ENCODE data around the gene DOK7.

The DOK7 gene

GRCh38 chr4:3422808-3423297 is 40.3 kb upstream of the DOK7 start:
- no peaks in the 10 kb centered on the region for H3K9me3 ChIP-seq (ENCODE audit: severe bottlenecking)
- H3K27ac ChIP-seq (ENCODE audit: poor library complexity, severe bottlenecking) = no peak overlapping the region
- TF ChIP-seq CTCF (IDR thresholded peaks at IDR 0.05; ENCODE audit: poor library complexity, severe bottlenecking) = no peak
- H3K36me3 ChIP-seq (ENCODE audit: low read depth) = peaks cover 27% of the 10 kb centered on the region
- no peaks in the 10 kb centered on the region for H3K4me1 ChIP-seq (ENCODE audit: insufficient read depth, poor library complexity, severe bottlenecking)
- ATAC-seq (ENCODE audit: low read depth) (no peak), DNase-seq (ENCODE audit: low spot score) (no peak)
- H3K4me3 ChIP-seq (ENCODE audit: severe bottlenecking) = no peak overlapping the region
- no peaks in the 10 kb centered on the region for H3K27me3 ChIP-seq (ENCODE audit: insufficient read depth, poor library complexity, severe bottlenecking)

- TF ChIP-seq CTCF (IDR thresholded peaks at IDR 0.05; ENCODE audit: poor library complexity, severe bottlenecking) = no peak
- H3K9me3 ChIP-seq (ENCODE audit: severe bottlenecking) = no peaks in the 10 kb centered on the region
- no peaks in the 10 kb centered on the region for H3K27me3 ChIP-seq (ENCODE audit: insufficient read depth, poor library complexity, severe bottlenecking)
- no peak for ATAC-seq (ENCODE audit: low read depth)
- no peak for DNase-seq (ENCODE audit: low spot score)
- H3K27ac ChIP-seq (ENCODE audit: poor library complexity, severe bottlenecking) = no peak overlapping the region
- H3K4me3 ChIP-seq (ENCODE audit: severe bottlenecking) = no peak overlapping the region
- peaks cover 22% of the 10 kb centered on the region for H3K36me3 ChIP-seq (ENCODE audit: low read depth)
- H3K4me1 ChIP-seq (ENCODE audit: insufficient read depth, poor library complexity, severe bottlenecking) = no peaks in the 10 kb centered on the region
These were observed 39.7 kb upstream of the DOK7 start for GRCh38 chr4:3423406-3423805.

- Histone ChIP-seq H3K36me3 (ENCODE audit: low read depth) (peaks cover 25% of the 10 kb centered on the region), H3K9me3 (ENCODE audit: severe bottlenecking) (no peaks in the 10 kb centered on the region), H3K4me1 (ENCODE audit: insufficient read depth, poor library complexity, severe bottlenecking) (no peaks in the 10 kb centered on the region), H3K27me3 (ENCODE audit: insufficient read depth, poor library complexity, severe bottlenecking) (no peaks in the 10 kb centered on the region), H3K27ac (ENCODE audit: poor library complexity, severe bottlenecking) (no peak overlapping the region), H3K4me3 (ENCODE audit: severe bottlenecking) (no peak overlapping the region)
- no peak for ATAC-seq (ENCODE audit: low read depth)
- DNase-seq (ENCODE audit: low spot score) = no peak
- TF ChIP-seq CTCF (IDR thresholded peaks at IDR 0.05; ENCODE audit: poor library complexity, severe bottlenecking) = no peak
These were observed 39.2 kb upstream of the DOK7 start for GRCh38 chr4:3423952-3424351.

GRCh38 chr4:3424522-3425095 is 38.5 kb upstream of the DOK7 start:
- peaks cover 25% of the 10 kb centered on the region for H3K36me3 ChIP-seq (ENCODE audit: low read depth)
- no peak overlapping the region for H3K4me3 ChIP-seq (ENCODE audit: severe bottlenecking)
- DNase-seq (ENCODE audit: low spot score) = no peak
- no peaks in the 10 kb centered on the region for H3K27me3 ChIP-seq (ENCODE audit: insufficient read depth, poor library complexity, severe bottlenecking)
- H3K9me3 ChIP-seq (ENCODE audit: severe bottlenecking) = no peaks in the 10 kb centered on the region
- H3K27ac ChIP-seq (ENCODE audit: poor library complexity, severe bottlenecking) = no peak overlapping the region
- TF ChIP-seq CTCF (IDR thresholded peaks at IDR 0.05; ENCODE audit: poor library complexity, severe bottlenecking) = no peak
- no peak for ATAC-seq (ENCODE audit: low read depth)
- H3K4me1 ChIP-seq (ENCODE audit: insufficient read depth, poor library complexity, severe bottlenecking) = no peaks in the 10 kb centered on the region

- Histone ChIP-seq H3K4me1 (ENCODE audit: insufficient read depth, poor library complexity, severe bottlenecking) (no peaks in the 10 kb centered on the region), H3K36me3 (ENCODE audit: low read depth) (peaks cover 21% of the 10 kb centered on the region), H3K27me3 (ENCODE audit: insufficient read depth, poor library complexity, severe bottlenecking) (no peaks in the 10 kb centered on the region), H3K4me3 (ENCODE audit: severe bottlenecking) (no peak overlapping the region), H3K27ac (ENCODE audit: poor library complexity, severe bottlenecking) (no peak overlapping the region), H3K9me3 (ENCODE audit: severe bottlenecking) (no peaks in the 10 kb centered on the region)
- TF ChIP-seq CTCF (IDR thresholded peaks at IDR 0.05; ENCODE audit: poor library complexity, severe bottlenecking) = no peak
- DNase-seq (ENCODE audit: low spot score) = no peak
- no peak for ATAC-seq (ENCODE audit: low read depth)
These were observed 36.5 kb upstream of the DOK7 start for GRCh38 chr4:3426465-3427133.

All from RWPE2 (cell line).